Kidney epithelial cell (primary cell): Measurements from ENCODE around the gene UTRN. TPM values are rescaled to one million over a fixed set of nuclear protein-coding genes. Genes with fewer than 3 reads are reported as not detected.

Source experiments
- DNase-seq: peaks from one replicate; pipeline ENCODE4 v3.0.0-alpha.2; 2010; ENCODE audit warnings: low read depth
- H3K27me3 ChIP-seq: 2 replicates; pipeline ENCODE4 v1.6.0; 2011; ENCODE audit warnings: low read length; ENCODE audit not compliant: control insufficient read depth, insufficient read depth
- H3K36me3 ChIP-seq: 2 replicates; pipeline ENCODE4 v1.5.1; 2011; ENCODE audit warnings: low read length; ENCODE audit not compliant: control insufficient read depth, insufficient read depth
- H3K4me3 ChIP-seq: 2 replicates; pipeline ENCODE4 v1.5.1; 2011; ENCODE audit warnings: low read depth, mild to moderate bottlenecking, control low read depth, low read length
- CTCF ChIP-seq: IDR thresholded peaks from 2 replicates; pipeline ENCODE4 v1.5.1; 2011; ENCODE audit warnings: mild to moderate bottlenecking, moderate library complexity, low read length, control low read depth, inconsistent platforms; ENCODE audit not compliant: insufficient read depth, poor library complexity, severe bottlenecking
- total RNA-seq: library from RNA; depleted of rRNA; stranded (reverse); fragments of >200 nt; gene quantifications from 2 replicates; pipeline ENCODE4 v1.2.3, GENCODE V29; 2015

The UTRN gene
- total RNA-seq, 1 donor from 2014 or later = 69.1 TPM

DNA sequence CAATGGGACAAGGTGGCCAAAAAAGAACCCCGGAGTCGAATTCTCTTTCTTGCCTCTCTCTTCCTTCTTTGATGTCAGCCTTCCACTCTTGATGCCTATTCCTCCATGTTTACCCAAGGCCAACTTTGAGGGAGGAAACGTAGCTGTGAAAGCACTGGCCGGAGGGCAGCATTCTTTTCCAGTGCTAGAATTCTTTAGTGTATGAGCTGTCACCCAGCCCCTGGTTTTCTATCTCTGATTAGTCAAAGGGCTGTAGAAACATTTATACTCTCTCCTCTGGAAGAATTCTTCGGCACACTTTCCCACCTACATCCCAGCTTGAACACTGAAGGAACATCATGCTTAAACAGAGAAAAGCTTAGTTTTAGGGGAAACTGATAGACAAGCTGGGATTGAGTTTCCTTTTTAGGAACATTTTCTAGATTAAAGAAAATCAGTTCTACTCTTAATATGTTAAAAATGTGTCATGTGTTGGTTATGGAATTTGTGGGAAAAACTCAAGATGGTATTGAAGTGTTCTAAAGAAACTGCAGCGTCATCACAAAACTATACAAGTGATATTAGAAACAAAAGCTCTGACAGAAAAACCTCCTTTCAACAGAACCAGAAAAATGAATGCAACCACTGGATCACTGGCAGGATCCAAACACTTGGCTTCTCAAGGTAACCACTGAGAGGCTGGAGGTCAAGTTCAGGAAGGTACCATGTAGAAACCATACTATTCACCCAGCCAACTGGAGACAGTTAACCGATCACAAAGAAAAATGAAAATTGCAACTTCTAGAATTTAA, 20.7 kb upstream of the UTRN start:
- no peak for TF ChIP-seq CTCF
- DNase-seq = peak; percentile 88
- no peaks in the 10 kb centered on the region for H3K27me3 ChIP-seq
- H3K36me3 ChIP-seq = no peaks in the 10 kb centered on the region
- H3K4me3 ChIP-seq = no peak overlapping the region

GRCh38 chr6:144265061-144265357, 20.1 kb upstream of the UTRN start:
- no peaks in the 10 kb centered on the region for H3K36me3 ChIP-seq
- no peak for DNase-seq
- H3K4me3 ChIP-seq = no peak overlapping the region
- H3K27me3 ChIP-seq = no peaks in the 10 kb centered on the region
- TF ChIP-seq CTCF = no peak

DNA sequence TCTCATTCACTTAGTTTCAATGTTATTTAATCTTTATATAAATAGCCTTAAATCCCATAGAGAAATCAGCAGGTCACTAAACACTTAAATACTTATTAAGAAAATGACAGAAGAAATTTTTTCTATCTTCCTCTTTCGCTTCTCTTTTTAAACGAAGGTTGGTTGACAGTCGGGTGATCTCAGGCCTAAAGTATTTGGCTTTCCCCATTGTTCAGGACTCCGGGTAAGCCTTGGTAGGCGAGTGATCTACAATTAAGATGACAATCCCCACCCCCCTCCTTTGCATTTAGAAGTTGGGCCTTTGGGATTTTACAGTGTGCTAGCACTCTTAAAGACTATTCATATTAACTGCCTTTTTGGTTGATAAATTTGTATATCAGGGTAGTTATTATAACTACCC, 19.7 kb upstream of the UTRN start:
- H3K27me3 ChIP-seq = no peaks in the 10 kb centered on the region
- no peak for TF ChIP-seq CTCF
- no peaks in the 10 kb centered on the region for H3K36me3 ChIP-seq
- H3K4me3 ChIP-seq = no peak overlapping the region
- no peak for DNase-seq

GRCh38 chr6:144266091-144266649, 19.0 kb upstream of the UTRN start:
- DNase-seq = no peak
- no peaks in the 10 kb centered on the region for H3K27me3 ChIP-seq
- TF ChIP-seq CTCF = no peak
- H3K4me3 ChIP-seq = no peak overlapping the region
- H3K36me3 ChIP-seq = no peaks in the 10 kb centered on the region

DNA sequence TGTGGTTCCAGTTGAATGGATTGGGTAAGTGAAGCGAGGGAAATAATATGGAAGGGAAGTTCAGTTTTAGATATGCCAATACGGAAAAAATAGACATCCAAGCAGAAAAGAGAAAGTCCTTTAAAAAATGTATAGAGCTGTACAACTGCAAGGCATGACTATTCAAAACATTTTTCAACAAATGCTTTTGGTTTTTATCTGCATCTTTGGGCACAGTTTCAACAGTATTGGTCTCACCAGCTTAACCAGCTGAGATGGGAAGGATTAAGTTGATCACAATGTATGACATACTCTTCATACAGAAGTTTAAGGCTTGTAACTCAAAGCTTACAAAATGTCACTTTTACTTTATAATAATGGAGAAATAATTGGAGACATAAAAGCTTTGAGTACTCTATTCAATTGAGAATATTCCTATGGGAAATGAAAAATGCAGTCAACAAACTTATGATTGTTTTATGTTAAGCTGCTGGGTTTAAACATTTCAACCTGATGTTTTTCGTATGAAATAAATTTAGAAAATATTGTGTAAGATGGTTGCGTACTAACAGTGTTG, 16.3 kb upstream of the UTRN start:
- Histone ChIP-seq H3K27me3 (no peaks in the 10 kb centered on the region), H3K36me3 (no peaks in the 10 kb centered on the region), H3K4me3 (no peak overlapping the region)
- DNase-seq = no peak
- TF ChIP-seq CTCF = no peak
